PC-3 (cell line): ENCODE results near the gene MTX1. TPM values are rescaled to one million over a fixed set of nuclear protein-coding genes. Genes with fewer than 3 reads are reported as not detected.

Experiments used
- ATAC-seq: fragments of 200-7000 bp; cut with Tn5 transposase; 2 replicates; pipeline ENCODE4 v1.9.1; 2020; ENCODE audit warnings: mild to moderate bottlenecking, moderate library complexity
- BruUV-seq: library from RNA; stranded (reverse); fragments of 400-500 nt; replicated peaks from 2 replicates; lab custom pipeline; 2021; lab: Mats Ljungman, UMichigan
- CTCF ChIA-PET: fragments of 300-600 bp; sonication (Branson Sonifier 250); formaldehyde crosslinking; loops from one replicate; lab custom pipeline; 2022; ENCODE audit warnings: antibody characterized with exemption; lab: Charles Lee
- POLR2A ChIA-PET: fragments of 300-600 bp; sonication (Branson Sonifier 250); formaldehyde crosslinking; loops from one replicate; lab custom pipeline; 2022; ENCODE audit warnings: antibody characterized with exemption; ENCODE audit not compliant: unreplicated experiment; lab: Charles Lee
- DNase-seq: peaks from one replicate; pipeline ENCODE4 v3.0.0-alpha.2; 2015
- H2AFZ ChIP-seq: fragments of 300-600 bp; sonication (generic); 2 replicates; pipeline ENCODE4 v1.6.0; 2016; ENCODE audit warnings: antibody characterized with exemption, low read length
- H3F3A ChIP-seq: fragments of 300-600 bp; sonication (generic); one replicate; pipeline ENCODE4 v1.6.0; 2017; ENCODE audit warnings: antibody characterized with exemption, low read length, control low read depth, mild to moderate bottlenecking; ENCODE audit not compliant: unreplicated experiment
- H3K27ac ChIP-seq: fragments of 300-600 bp; sonication (generic); 2 replicates; pipeline ENCODE4 v1.5.1; 2016; ENCODE audit warnings: mild to moderate bottlenecking, low read length
- H3K27me3 ChIP-seq: fragments of 300-600 bp; sonication (generic); 2 replicates; pipeline ENCODE4 v1.6.1; 2016; ENCODE audit warnings: low read length, mixed read lengths
- H3K36me3 ChIP-seq: fragments of 300-600 bp; sonication (generic); 2 replicates; pipeline ENCODE4 v1.6.1; 2016; ENCODE audit warnings: low read depth, mixed run types, low read length, mixed read lengths
- H3K4me1 ChIP-seq: fragments of 300-600 bp; sonication (generic); 2 replicates; pipeline ENCODE4 v1.5.1; 2016; ENCODE audit warnings: low read length; ENCODE audit not compliant: insufficient read depth
- H3K4me2 ChIP-seq: fragments of 300-600 bp; sonication (generic); 2 replicates; pipeline ENCODE4 v1.6.0; 2016; ENCODE audit warnings: low read length
- H3K4me3 ChIP-seq: fragments of 300-600 bp; sonication (generic); 2 replicates; pipeline ENCODE4 v1.5.1; 2016; ENCODE audit warnings: mild to moderate bottlenecking, low read length, mixed read lengths
- H3K79me2 ChIP-seq: fragments of 300-600 bp; sonication (generic); 2 replicates; pipeline ENCODE4 v1.6.1; 2017; ENCODE audit warnings: low read length, mixed read lengths
- H3K9ac ChIP-seq: fragments of 300-600 bp; sonication (generic); 2 replicates; pipeline ENCODE4 v1.6.0; 2016; ENCODE audit warnings: mild to moderate bottlenecking, low read length
- H3K9me2 ChIP-seq: fragments of 300-600 bp; sonication (generic); replicated peaks from 2 replicates; pipeline ENCODE4 v1.6.1; 2016; ENCODE audit warnings: mixed run types, low read length, mixed read lengths
- H3K9me3 ChIP-seq: fragments of 300-600 bp; sonication (generic); 2 replicates; pipeline ENCODE4 v1.6.1; 2016; ENCODE audit warnings: low read length, mixed read lengths
- H4K20me1 ChIP-seq: fragments of 300-600 bp; sonication (generic); 2 replicates; pipeline ENCODE4 v1.6.1; 2016; ENCODE audit warnings: low read length, mixed read lengths
- EZH2 ChIP-seq: fragments of 300-600 bp; sonication (generic); IDR thresholded peaks from one replicate; pipeline ENCODE4 v1.6.1; 2017; ENCODE audit warnings: antibody characterized with exemption, mild to moderate bottlenecking, low read length; ENCODE audit not compliant: unreplicated experiment
- EZH2phosphoT487 ChIP-seq: fragments of 300-600 bp; sonication (generic); IDR thresholded peaks from 2 replicates; pipeline ENCODE4 v1.6.1; 2018; ENCODE audit warnings: mild to moderate bottlenecking, antibody characterized with exemption, low read length, borderline replicate concordance
- intact Hi-C: fragments of 100-400 bp; cut with micrococcal nuclease; formaldehyde crosslinking; loops from 2 replicates; pipeline ENCODE4 v1.9.0; 2023
- total RNA-seq: library from RNA; depleted of rRNA; stranded (reverse); fragments of >200 nt; gene quantifications from 2 replicates; pipeline ENCODE4 v1.2.3, GENCODE V29; 2014
- TF ChIP-seq, protein P1 (sequence below): fragments of 300-600 bp; sonication (generic); conservative IDR thresholded peaks from 2 replicates; pipeline ENCODE4 v1.5.1; 2017; ENCODE audit warnings: antibody characterized with exemption, low read depth, mild to moderate bottlenecking, low read length

MTX1 gene
- total RNA-seq, 1 experiment from 2014 or later = 152 TPM

DNA sequence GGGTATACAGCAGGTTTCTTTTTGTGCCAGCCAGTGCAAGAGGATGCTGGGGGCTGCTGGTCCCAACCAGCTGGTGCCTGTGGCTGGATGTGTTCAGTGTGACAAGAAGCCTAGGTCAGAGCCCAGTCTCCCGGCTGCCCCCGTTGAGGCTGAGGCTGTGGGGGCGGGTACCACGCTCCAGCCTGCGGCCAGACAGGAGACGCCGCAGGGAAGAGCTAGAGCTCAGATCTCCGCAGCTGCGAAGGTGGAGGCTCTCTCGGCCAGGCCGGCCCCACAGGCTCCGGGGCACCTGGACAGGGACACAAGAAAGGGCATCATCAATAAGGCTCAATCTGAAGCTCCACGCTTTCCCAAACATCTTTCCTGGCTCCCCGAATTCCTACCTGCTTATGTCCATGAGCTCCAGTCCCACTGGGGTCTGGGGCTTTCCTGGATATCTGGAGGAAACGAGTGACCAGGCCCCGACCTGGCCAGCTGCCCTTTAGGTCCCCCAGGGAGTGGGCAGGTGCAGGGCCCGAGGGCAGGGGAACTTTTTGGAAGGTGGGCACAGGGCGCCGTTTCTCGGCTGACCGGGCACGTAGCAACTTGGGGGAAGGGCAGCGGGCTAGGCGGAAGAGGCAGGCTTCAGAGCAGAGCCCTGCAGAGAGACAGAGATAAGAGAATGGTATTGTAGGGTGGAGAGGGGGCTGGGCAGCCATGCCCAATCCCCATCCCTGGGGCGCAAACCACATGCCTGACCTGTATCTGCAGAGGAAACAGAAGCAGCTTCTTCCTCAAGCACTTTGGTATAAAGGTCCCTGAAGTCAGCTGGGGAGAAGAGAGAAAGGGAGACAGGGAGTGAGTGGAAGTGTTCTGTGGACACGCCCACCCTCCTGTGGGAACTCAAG is 39.4 kb downstream of the MTX1 start:
- H3K36me3 ChIP-seq = peaks cover 15% of the 10 kb centered on the region; the same call in 1 of the 2 replicates
- no peaks in the 10 kb centered on the region for H3K9me3 ChIP-seq
- H3K27ac ChIP-seq = no peak overlapping the region
- ATAC-seq (no peak), DNase-seq (no peak)
- H3K4me2 ChIP-seq = no peak overlapping the region
- TF ChIP-seq EZH2 (no peak), EZH2phosphoT487 (no peak)
- TF ChIP-seq, protein P1, sequence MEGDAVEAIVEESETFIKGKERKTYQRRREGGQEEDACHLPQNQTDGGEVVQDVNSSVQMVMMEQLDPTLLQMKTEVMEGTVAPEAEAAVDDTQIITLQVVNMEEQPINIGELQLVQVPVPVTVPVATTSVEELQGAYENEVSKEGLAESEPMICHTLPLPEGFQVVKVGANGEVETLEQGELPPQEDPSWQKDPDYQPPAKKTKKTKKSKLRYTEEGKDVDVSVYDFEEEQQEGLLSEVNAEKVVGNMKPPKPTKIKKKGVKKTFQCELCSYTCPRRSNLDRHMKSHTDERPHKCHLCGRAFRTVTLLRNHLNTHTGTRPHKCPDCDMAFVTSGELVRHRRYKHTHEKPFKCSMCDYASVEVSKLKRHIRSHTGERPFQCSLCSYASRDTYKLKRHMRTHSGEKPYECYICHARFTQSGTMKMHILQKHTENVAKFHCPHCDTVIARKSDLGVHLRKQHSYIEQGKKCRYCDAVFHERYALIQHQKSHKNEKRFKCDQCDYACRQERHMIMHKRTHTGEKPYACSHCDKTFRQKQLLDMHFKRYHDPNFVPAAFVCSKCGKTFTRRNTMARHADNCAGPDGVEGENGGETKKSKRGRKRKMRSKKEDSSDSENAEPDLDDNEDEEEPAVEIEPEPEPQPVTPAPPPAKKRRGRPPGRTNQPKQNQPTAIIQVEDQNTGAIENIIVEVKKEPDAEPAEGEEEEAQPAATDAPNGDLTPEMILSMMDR = no peak
- intact Hi-C loops = no loop called here
- H3K9ac ChIP-seq = no peak overlapping the region
- H4K20me1 ChIP-seq = no peaks in the 10 kb centered on the region
- H3K27me3 ChIP-seq = no peaks in the 10 kb centered on the region
- peaks cover 11% of the 10 kb centered on the region for H3K79me2 ChIP-seq
- BruUV-seq = no TSS peak
- H3K4me3 ChIP-seq = no peak overlapping the region
- H3F3A ChIP-seq = no peaks in the 10 kb centered on the region
- ChIA-PET CTCF (no interaction called here), POLR2A (no interaction called here)
- no peaks in the 10 kb centered on the region for H3K9me2 ChIP-seq
- peaks cover 17% of the 10 kb centered on the region for H3K4me1 ChIP-seq
- no peak overlapping the region for H2AFZ ChIP-seq

DNA sequence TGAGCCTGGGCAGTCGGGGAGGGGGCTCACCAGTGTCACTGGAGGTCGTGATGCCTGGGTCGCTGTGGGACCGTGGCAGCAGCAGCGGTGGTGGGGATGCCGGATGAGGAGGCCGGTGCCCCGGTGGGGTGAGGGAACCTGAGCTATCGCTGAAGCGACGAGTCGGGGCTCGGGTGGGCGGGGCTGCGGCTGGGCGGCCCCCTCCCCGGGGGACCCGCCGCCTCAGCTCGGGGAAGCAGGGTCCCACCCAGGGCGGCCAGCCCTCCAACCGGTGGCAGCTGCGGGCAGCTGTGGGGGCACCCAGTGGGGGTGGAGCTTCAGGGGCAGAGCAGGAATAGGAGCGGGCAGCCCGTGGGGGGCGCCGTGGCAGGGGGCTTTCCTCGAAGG is 41.7 kb downstream of the MTX1 start:
- Histone ChIP-seq H3F3A (no peaks in the 10 kb centered on the region), H3K9me2 (no peaks in the 10 kb centered on the region), H3K4me1 (peaks cover 18% of the 10 kb centered on the region), H3K27me3 (no peaks in the 10 kb centered on the region), H3K4me2 (no peak overlapping the region), H3K9me3 (no peaks in the 10 kb centered on the region), H3K4me3 (no peak overlapping the region), H3K36me3 (peaks cover 15% of the 10 kb centered on the region; the same call in 1 of the 2 replicates), H3K79me2 (peaks cover 21% of the 10 kb centered on the region), H2AFZ (0 out of 2 replicates have a peak overlapping the region, but pooled peaks have one; percentile 19), H3K27ac (no peak overlapping the region), H3K9ac (no peak overlapping the region), H4K20me1 (no peaks in the 10 kb centered on the region)
- POLR2A ChIA-PET = no interaction called here
- intact Hi-C loops = loop anchor here (1.0 kb wide), 3 partner anchors 23 to 75 kb away; partner anchors contain the start of gene CLK2
- CTCF ChIA-PET = interaction anchor here (0.6 to 1.4 kb wide), 5 partner anchors 11 to 329 kb away, joined by 4 to 14 read pairs (median 6); partner anchors contain the start of genes CLK2 and SCAMP3
- DNase-seq = no peak
- TF ChIP-seq EZH2phosphoT487 (no peak), EZH2 (no peak)
- TF ChIP-seq, protein P1 = no peak
- BruUV-seq = no TSS peak
- ATAC-seq = no peak
